Keratinocyte (primary cell): ENCODE results near the gene BACE1-AS. TPM values are rescaled to one million over a fixed set of nuclear protein-coding genes. Genes with fewer than 3 reads are reported as not detected.

Source experiments
- DNase-seq: peaks from one replicate; pipeline ENCODE4 v3.0.0-alpha.2; 2011; ENCODE audit warnings: low read depth, missing footprints, low spot score
- FAIRE-seq: peaks from 2 replicates; lab custom pipeline; 2011; peaks lifted over from hg19 to GRCh38; lab: Jason Lieb, UNC
- H2AFZ ChIP-seq: 2 replicates; pipeline ENCODE4 v1.6.0; 2012; ENCODE audit warnings: low read length, control low read depth, inconsistent platforms; ENCODE audit not compliant: control insufficient read depth
- H3K27ac ChIP-seq: 2 replicates; pipeline ENCODE4 v1.5.1; 2011; ENCODE audit warnings: low read length; ENCODE audit not compliant: control insufficient read depth, insufficient read depth
- H3K27me3 ChIP-seq: 3 replicates; pipeline ENCODE4 v1.6.0; 2011; ENCODE audit warnings: low read length; ENCODE audit not compliant: control insufficient read depth, insufficient read depth; ENCODE audit errors: extremely low read depth
- H3K36me3 ChIP-seq, 2 experiments: 2 replicates in 1 of 2; 3 replicates in 1 of 2; pipeline ENCODE4 v1.5.1; 2011; ENCODE audit warnings: low read length in 2 of 2, mild to moderate bottlenecking in 1 of 2; ENCODE audit not compliant: control insufficient read depth in 2 of 2, insufficient read depth in 2 of 2; ENCODE audit errors: extremely low read depth in 1 of 2
- H3K4me1 ChIP-seq: 3 replicates; pipeline ENCODE4 v1.5.1; 2011; ENCODE audit warnings: low read length; ENCODE audit not compliant: control insufficient read depth, insufficient read depth; ENCODE audit errors: extremely low read depth
- H3K4me2 ChIP-seq: 3 replicates; pipeline ENCODE4 v1.6.0; 2011; ENCODE audit warnings: low read depth, low read length; ENCODE audit not compliant: control insufficient read depth, insufficient read depth; ENCODE audit errors: extremely low read depth
- H3K4me3 ChIP-seq, 3 experiments: fragments of 200-600 bp in 1 of 3; sonication (generic) in 1 of 3; 2 replicates in 2 of 3; 3 replicates in 1 of 3; pipeline ENCODE4 v1.5.1; 2011 to 2016; ENCODE audit warnings: low read length in 3 of 3, mild to moderate bottlenecking in 3 of 3, control low read depth in 2 of 3, inconsistent platforms in 1 of 3, low read depth in 1 of 3, mixed read lengths in 1 of 3, mixed run types in 1 of 3, moderate library complexity in 1 of 3; ENCODE audit not compliant: control insufficient read depth in 2 of 3, insufficient read depth in 2 of 3; ENCODE audit errors: extremely low read depth in 1 of 3
- H3K79me2 ChIP-seq: 2 replicates; pipeline ENCODE4 v1.6.0; 2012; ENCODE audit warnings: low read length; ENCODE audit not compliant: control insufficient read depth, insufficient read depth
- H3K9ac ChIP-seq: 3 replicates; pipeline ENCODE4 v1.6.0; 2011; ENCODE audit warnings: low read length; ENCODE audit not compliant: control insufficient read depth, insufficient read depth; ENCODE audit errors: extremely low read depth
- H3K9me1 ChIP-seq: 3 replicates; pipeline ENCODE4 v1.6.0; 2011; ENCODE audit warnings: low read length; ENCODE audit not compliant: control insufficient read depth, insufficient read depth; ENCODE audit errors: extremely low read depth
- H3K9me3 ChIP-seq: 2 replicates; pipeline ENCODE4 v1.5.1; 2012; ENCODE audit warnings: low read depth, low read length; ENCODE audit not compliant: control insufficient read depth
- H4K20me1 ChIP-seq: 3 replicates; pipeline ENCODE4 v1.6.0; 2011; ENCODE audit warnings: low read length; ENCODE audit not compliant: control insufficient read depth, insufficient read depth; ENCODE audit errors: extremely low read depth
- EZH2 ChIP-seq: IDR thresholded peaks from one replicate; pipeline ENCODE4 v1.6.1; 2012; ENCODE audit warnings: inconsistent platforms, mild to moderate bottlenecking, low read length, moderate library complexity
- dilution Hi-C: fragments of 300-500 bp; cut with MboI; formaldehyde crosslinking; loops from one replicate; pipeline ENCODE4 v1.7.0; 2020; ENCODE audit warnings: low sequenced_read_pairs; ENCODE audit not compliant: extremely low pct_ligation_motif_present
- polyA plus RNA-seq, 5 experiments: library from polyadenylated mRNA; depleted of rRNA in 3 of 5; stranded (reverse) in 3 of 5; stranded (forward) in 1 of 5; unstranded in 1 of 5; fragments of >200 nt; gene quantifications; 1 replicate in 1 of 5; 2 replicates in 3 of 5; 3 replicates in 1 of 5; pipeline versions ENCODE4 v1.2.1 to v1.2.3, GENCODE V29; 2011 to 2012; ENCODE audit warnings: missing spikeins in 2 of 5, low read depth in 1 of 5, low replicate concordance in 1 of 5
- TF ChIP-seq, protein P1 (sequence below), 3 experiments: IDR thresholded peaks in 1 of 3; conservative IDR thresholded peaks in 1 of 3; optimal IDR thresholded peaks in 1 of 3; 2 replicates in 2 of 3; 3 replicates in 1 of 3; pipeline versions ENCODE3 to v1.5.1; 2011; ENCODE audit warnings: low read length in 3 of 3, mild to moderate bottlenecking in 3 of 3, moderate library complexity in 2 of 3, control low read depth in 1 of 3, inconsistent platforms in 1 of 3; ENCODE audit not compliant: insufficient read depth in 2 of 3; ENCODE audit errors: extremely low read depth in 1 of 3

BACE1-AS gene
- polyA plus RNA-seq, 1 donor (not counting 4 experiments of a cell fraction or from before 2014, with no cell fraction given): 2.2 TPM

DNA sequence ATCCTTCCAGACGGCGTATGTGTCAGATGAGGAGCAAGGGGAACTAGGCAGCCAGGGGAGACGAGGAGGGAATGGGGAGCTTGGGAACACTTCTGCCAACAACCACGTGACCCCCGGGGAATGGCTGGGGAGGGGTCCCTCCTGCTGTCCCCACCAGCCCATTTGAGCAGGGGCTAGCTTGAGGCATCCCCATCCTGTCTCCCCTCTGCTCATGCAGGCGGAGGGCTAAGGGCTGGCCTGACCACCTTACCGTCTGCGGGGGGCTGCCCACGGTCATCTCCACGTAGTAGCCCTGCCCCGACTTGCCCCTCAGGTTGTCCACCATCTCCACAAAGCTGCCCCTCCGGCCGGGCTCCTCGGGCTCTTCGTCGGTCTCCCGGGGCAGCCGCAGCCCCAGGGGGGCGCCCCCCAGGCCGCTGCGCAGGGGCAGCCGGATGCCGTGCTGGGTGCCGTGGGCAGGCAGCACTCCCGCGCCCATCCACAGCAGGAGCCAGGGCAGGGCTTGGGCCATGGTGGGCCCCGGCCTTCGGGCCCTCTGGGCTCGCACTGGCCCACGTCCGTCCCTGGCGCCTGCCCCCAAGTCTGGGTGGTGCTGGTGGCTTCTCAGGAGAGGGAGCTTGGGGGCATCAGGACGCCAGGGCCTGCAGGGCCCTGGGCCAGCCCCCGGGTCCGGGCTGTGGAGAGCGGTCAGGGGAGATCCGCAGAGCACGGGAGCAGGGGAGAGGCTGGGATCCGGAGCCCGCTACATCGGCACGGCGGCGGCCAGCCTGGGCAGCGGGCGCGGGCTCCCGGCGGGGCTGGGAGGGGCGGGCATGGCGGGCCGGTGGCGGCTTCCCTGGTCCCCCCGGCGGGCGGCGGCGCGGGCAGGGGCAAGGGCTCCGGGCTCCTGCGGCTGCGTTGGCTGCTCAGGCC lies 24.4 kb downstream of the BACE1-AS start:
- H3K27ac ChIP-seq: no peak overlapping the region
- no peak for DNase-seq
- peak overlapping the region; percentile 89 for H2AFZ ChIP-seq
- H3K9me3 ChIP-seq: no peaks in the 10 kb centered on the region
- H3K4me2 ChIP-seq: peak overlapping the region; percentile 90
- H3K9ac ChIP-seq: peak overlapping the region; percentile 70
- no peak for FAIRE-seq
- peak overlapping the region; percentile 64 to 82 (median 70) for H3K4me3 ChIP-seq
- no peaks in the 10 kb centered on the region for H3K9me1 ChIP-seq
- H3K27me3 ChIP-seq: no peaks in the 10 kb centered on the region
- H3K4me1 ChIP-seq: peaks cover 11% of the 10 kb centered on the region
- TF ChIP-seq, protein P1, sequence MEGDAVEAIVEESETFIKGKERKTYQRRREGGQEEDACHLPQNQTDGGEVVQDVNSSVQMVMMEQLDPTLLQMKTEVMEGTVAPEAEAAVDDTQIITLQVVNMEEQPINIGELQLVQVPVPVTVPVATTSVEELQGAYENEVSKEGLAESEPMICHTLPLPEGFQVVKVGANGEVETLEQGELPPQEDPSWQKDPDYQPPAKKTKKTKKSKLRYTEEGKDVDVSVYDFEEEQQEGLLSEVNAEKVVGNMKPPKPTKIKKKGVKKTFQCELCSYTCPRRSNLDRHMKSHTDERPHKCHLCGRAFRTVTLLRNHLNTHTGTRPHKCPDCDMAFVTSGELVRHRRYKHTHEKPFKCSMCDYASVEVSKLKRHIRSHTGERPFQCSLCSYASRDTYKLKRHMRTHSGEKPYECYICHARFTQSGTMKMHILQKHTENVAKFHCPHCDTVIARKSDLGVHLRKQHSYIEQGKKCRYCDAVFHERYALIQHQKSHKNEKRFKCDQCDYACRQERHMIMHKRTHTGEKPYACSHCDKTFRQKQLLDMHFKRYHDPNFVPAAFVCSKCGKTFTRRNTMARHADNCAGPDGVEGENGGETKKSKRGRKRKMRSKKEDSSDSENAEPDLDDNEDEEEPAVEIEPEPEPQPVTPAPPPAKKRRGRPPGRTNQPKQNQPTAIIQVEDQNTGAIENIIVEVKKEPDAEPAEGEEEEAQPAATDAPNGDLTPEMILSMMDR (optimal IDR thresholded peaks at IDR 0.05 in 1 of 3, IDR thresholded peaks at IDR 0.05 in 1 of 3, conservative IDR thresholded peaks at IDR 0.05 in 1 of 3; ENCODE audit: extremely low read depth in 1 of 3, insufficient read depth in 2 of 3, low read length in 3 of 3): no peak
- no peak for TF ChIP-seq EZH2
- no peaks in the 10 kb centered on the region for H4K20me1 ChIP-seq
- H3K36me3 ChIP-seq: no peaks in the 10 kb centered on the region
- dilution Hi-C loops: no loop called here
- H3K79me2 ChIP-seq: no peaks in the 10 kb centered on the region

DNA sequence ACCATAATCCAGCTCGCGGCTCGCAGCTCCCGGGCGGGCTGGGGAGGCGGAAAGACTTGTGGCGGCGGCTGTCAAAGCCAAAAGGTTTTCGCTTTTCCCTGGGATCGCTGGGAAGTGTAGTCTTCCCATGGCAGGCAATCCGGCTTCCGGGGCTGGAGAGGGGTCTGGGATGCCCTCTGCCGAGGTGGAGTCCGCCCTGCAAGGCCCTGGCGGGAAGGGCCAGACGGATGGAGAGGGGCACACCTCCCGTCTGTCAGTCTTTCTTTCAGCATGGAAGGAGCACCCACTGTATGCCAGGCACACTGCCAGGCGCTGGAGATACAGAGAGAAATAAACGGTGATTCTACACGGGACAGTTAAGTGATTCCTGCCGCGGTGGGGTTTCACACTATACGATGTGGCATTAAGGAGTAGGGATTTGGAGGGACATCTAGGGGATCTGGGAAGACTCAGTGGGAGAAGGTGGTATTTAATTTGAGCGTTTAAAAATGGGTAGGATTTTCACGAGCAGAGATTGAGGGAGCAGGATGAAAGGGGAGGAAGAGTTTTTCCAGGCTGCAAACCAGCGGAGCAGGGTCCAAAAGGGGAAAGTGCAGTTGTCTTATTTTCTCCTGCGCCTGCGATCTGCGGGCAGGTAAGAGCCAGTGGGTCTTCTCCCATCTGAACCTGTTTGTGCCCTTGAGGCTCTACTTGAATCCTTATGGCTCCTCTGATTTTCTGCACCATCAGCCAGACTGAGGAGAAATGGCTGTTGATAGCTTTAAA lies 25.2 kb downstream of the BACE1-AS start, which contains the start of gene BACE1:
Gene BACE1 (minus strand): TSS at position 60 of the 765 bp plus-strand sequence. CDS start 461 bp downstream, outside the sequence.
- peak; percentile 48 for FAIRE-seq
- peak within 1 kb of the TSS; percentile 64 to 82 (median 70) for H3K4me3 ChIP-seq
- no peaks in the 10 kb centered on the region for H3K9me1 ChIP-seq
- H3K79me2 ChIP-seq: no peaks in the 10 kb centered on the region
- no peaks in the 10 kb centered on the region for H3K9me3 ChIP-seq
- H3K9ac ChIP-seq: peak within 1 kb of the TSS; percentile 70
- no peak for TF ChIP-seq EZH2
- TF ChIP-seq, protein P1 (optimal IDR thresholded peaks at IDR 0.05 in 1 of 3, IDR thresholded peaks at IDR 0.05 in 1 of 3, conservative IDR thresholded peaks at IDR 0.05 in 1 of 3; ENCODE audit: extremely low read depth in 1 of 3, insufficient read depth in 2 of 3, low read length in 3 of 3): peak in 1 of 3 experiments; percentile 69
- no peaks in the 10 kb centered on the region for H4K20me1 ChIP-seq
- H2AFZ ChIP-seq: peak within 1 kb of the TSS; percentile 89
- peak within 1 kb of the TSS; percentile 6 for H3K27ac ChIP-seq
- dilution Hi-C loops: no loop called here
- H3K27me3 ChIP-seq: no peaks in the 10 kb centered on the region
- peak within 1 kb of the TSS; percentile 90 for H3K4me2 ChIP-seq
- DNase-seq: peak; percentile 17
- H3K4me1 ChIP-seq: peaks cover 11% of the 10 kb centered on the region
- no peaks in the 10 kb centered on the region for H3K36me3 ChIP-seq
